ENCODE data around the gene SUOX.
"Not testable (repeated sequence)": the region's sequence is repeated elsewhere in the genome, so short reads cannot be mapped to it uniquely, and the experiment has no call there.

Gene SUOX

GRCh38 chr12:55983232-55983842 lies 13.7 kb upstream of the SUOX start:
- no peak for DNase-seq (ENCODE audit: low spot score)

- DNase-seq (ENCODE audit: low spot score), result no peak
Measured at GRCh38 chr12:55984861-55985260, 12.2 kb upstream of the SUOX start.

GRCh38 chr12:55985341-55985740 lies 11.7 kb upstream of the SUOX start:
- no peak for DNase-seq (ENCODE audit: low spot score)

- DNase-seq (ENCODE audit: low spot score), result not testable (repeated sequence)
Measured at GRCh38 chr12:55985976-55986375, 11.1 kb upstream of the SUOX start.

GRCh38 chr12:55991110-55991509 lies 6.0 kb upstream of the SUOX start:
- no peak for DNase-seq (ENCODE audit: low spot score)

GRCh38 chr12:55993230-55993853 lies 3.7 kb upstream of the SUOX start:
- DNase-seq (ENCODE audit: low spot score), result no peak

GRCh38 chr12:55995366-55995765 lies 1.7 kb upstream of the SUOX start:
- DNase-seq (ENCODE audit: low spot score), result no peak

GRCh38 chr12:55996201-55996714 lies 818 bp upstream of the SUOX start:
- DNase-seq (ENCODE audit: low spot score), result peak; percentile 58

GRCh38 chr12:55997535-55997859 lies 421 bp downstream of the SUOX start:
- DNase-seq (ENCODE audit: low spot score), result no peak

- not testable (repeated sequence) for DNase-seq (ENCODE audit: low spot score)
Measured at GRCh38 chr12:55999522-55999921, 2.4 kb downstream of the SUOX start.

- not testable (repeated sequence) for DNase-seq (ENCODE audit: low spot score)
Measured at GRCh38 chr12:55999999-56000540, 3.0 kb downstream of the SUOX start.

GRCh38 chr12:56001487-56002100 lies 4.5 kb downstream of the SUOX start:
- no peak for DNase-seq (ENCODE audit: low spot score)

- not testable (repeated sequence) for DNase-seq (ENCODE audit: low spot score)
Measured at GRCh38 chr12:56003376-56003775, 6.3 kb downstream of the SUOX start.

GRCh38 chr12:56004211-56004610 lies 7.1 kb downstream of the SUOX start:
- DNase-seq (ENCODE audit: low spot score), result no peak

- peak; percentile 96 for DNase-seq (ENCODE audit: low spot score)
Measured at GRCh38 chr12:56007564-56008559, 10.8 kb downstream of the SUOX start.

- DNase-seq (ENCODE audit: low spot score), result no peak
Measured at GRCh38 chr12:56010111-56010570, 13.1 kb downstream of the SUOX start.

- DNase-seq (ENCODE audit: low spot score), result no peak
Measured at GRCh38 chr12:56011509-56012090, 14.5 kb downstream of the SUOX start.

- DNase-seq (ENCODE audit: low spot score), result no peak
Measured at GRCh38 chr12:56013482-56013881, 16.4 kb downstream of the SUOX start.

GRCh38 chr12:56014205-56014604 lies 17.1 kb downstream of the SUOX start:
- DNase-seq (ENCODE audit: low spot score), result no peak

- no peak for DNase-seq (ENCODE audit: low spot score)
Measured at GRCh38 chr12:56017181-56017580, 20.1 kb downstream of the SUOX start.

GRCh38 chr12:56018356-56018755 lies 21.3 kb downstream of the SUOX start:
- DNase-seq (ENCODE audit: low spot score), result no peak

All from ecto neural progenitor cell (in vitro differentiated cells).